Peyer's patch (tissue), 4 donors: Measurements from ENCODE around the gene PXMP2. TPM values are rescaled to one million over a fixed set of nuclear protein-coding genes. Genes with fewer than 3 reads are reported as not detected.
"Not testable (repeated sequence)": the region's sequence is repeated elsewhere in the genome, so short reads cannot be mapped to it uniquely, and the experiment has no call there.

ENCODE experiments used
- DNase-seq, 3 donors: peaks; one replicate each; pipeline ENCODE4 v3.0.0-alpha.2; 2017 to 2019
- H3K27ac ChIP-seq, 4 donors: fragments of 200-600 bp; sonication (generic); one replicate each; pipeline ENCODE4 v1.5.1; 2016 to 2019
- H3K27me3 ChIP-seq, 2 donors: fragments of 200-600 bp; sonication (generic); one replicate each; pipeline ENCODE4 v1.5.1; 2019
- H3K36me3 ChIP-seq, 3 donors: fragments of 200-600 bp; sonication (generic); one replicate each; pipeline ENCODE4 v1.5.1; 2016 to 2019
- H3K4me1 ChIP-seq, 4 donors: fragments of 200-600 bp; sonication (generic); one replicate each; pipeline ENCODE4 v1.5.1; 2016 to 2019
- H3K4me3 ChIP-seq, 4 donors: fragments of 200-600 bp; sonication (generic); 1 replicate in 3 of 4; 2 replicates in 1 of 4; pipeline ENCODE4 v1.5.1; 2016 to 2019; ENCODE audit warnings: mild to moderate bottlenecking in 1 of 4
- H3K9me3 ChIP-seq, 4 donors: fragments of 200-600 bp; sonication (generic); one replicate each; pipeline ENCODE4 v1.5.1; 2016 to 2019; ENCODE audit warnings: mild to moderate bottlenecking in 1 of 4
- POLR2A ChIP-seq, 2 donors: fragments of 450-650 bp; IDR thresholded peaks; one replicate each; pipeline ENCODE4 v1.5.1; 2017; ENCODE audit warnings: antibody characterized with exemption in 2 of 2, mild to moderate bottlenecking in 2 of 2, moderate library complexity in 2 of 2
- total RNA-seq, 4 donors: library from RNA; depleted of rRNA; stranded (reverse); fragments of >200 nt; gene quantifications; one replicate each; pipeline ENCODE4 v1.1.0, GENCODE V29; 2016
- TF ChIP-seq, protein P1 (sequence below), 6 experiments: fragments of 450-650 bp in 4 of 6; fragments of 200-600 bp in 2 of 6; sonication (generic) in 1 of 6; IDR thresholded peaks; one replicate each; pipeline ENCODE4 v1.5.1; 2017 to 2019; ENCODE audit warnings: antibody characterized with exemption in 6 of 6, mild to moderate bottlenecking in 3 of 6, moderate library complexity in 1 of 6

The PXMP2 gene
- total RNA-seq, 4 donors from 2014 or later = 19.8 to 157 (median 109) TPM

- Histone ChIP-seq H3K27me3 (no peaks in the 10 kb centered on the region), H3K9me3 (no peaks in the 10 kb centered on the region), H3K36me3 (no peaks in the 10 kb centered on the region), H3K27ac (no peak overlapping the region), H3K4me3 (no peak overlapping the region), H3K4me1 (peaks cover 0 to 22% (median 6%) of the 10 kb centered on the region in 4 donors)
- no peak for DNase-seq
- TF ChIP-seq POLR2A (IDR thresholded peaks at IDR 0.05) = no peak
- TF ChIP-seq, protein P1, sequence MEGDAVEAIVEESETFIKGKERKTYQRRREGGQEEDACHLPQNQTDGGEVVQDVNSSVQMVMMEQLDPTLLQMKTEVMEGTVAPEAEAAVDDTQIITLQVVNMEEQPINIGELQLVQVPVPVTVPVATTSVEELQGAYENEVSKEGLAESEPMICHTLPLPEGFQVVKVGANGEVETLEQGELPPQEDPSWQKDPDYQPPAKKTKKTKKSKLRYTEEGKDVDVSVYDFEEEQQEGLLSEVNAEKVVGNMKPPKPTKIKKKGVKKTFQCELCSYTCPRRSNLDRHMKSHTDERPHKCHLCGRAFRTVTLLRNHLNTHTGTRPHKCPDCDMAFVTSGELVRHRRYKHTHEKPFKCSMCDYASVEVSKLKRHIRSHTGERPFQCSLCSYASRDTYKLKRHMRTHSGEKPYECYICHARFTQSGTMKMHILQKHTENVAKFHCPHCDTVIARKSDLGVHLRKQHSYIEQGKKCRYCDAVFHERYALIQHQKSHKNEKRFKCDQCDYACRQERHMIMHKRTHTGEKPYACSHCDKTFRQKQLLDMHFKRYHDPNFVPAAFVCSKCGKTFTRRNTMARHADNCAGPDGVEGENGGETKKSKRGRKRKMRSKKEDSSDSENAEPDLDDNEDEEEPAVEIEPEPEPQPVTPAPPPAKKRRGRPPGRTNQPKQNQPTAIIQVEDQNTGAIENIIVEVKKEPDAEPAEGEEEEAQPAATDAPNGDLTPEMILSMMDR (IDR thresholded peaks at IDR 0.05) = no peak
These were observed 2.0 kb upstream of the PXMP2 start for GRCh38 chr12:132685400-132685799.

GRCh38 chr12:132686825-132687210 is 569 bp upstream of the PXMP2 start:
- Histone ChIP-seq H3K9me3 (no peaks in the 10 kb centered on the region), H3K4me3 (peak overlapping the region; percentile 86 to 99 (median 96)), H3K36me3 (peaks cover 0 to 13% (median 0%) of the 10 kb centered on the region in 3 donors), H3K27me3 (no peaks in the 10 kb centered on the region), H3K4me1 (peaks cover 0 to 22% (median 6%) of the 10 kb centered on the region in 4 donors), H3K27ac (peak overlapping the region; percentile 77 to 93 (median 80))
- TF ChIP-seq, protein P1 (IDR thresholded peaks at IDR 0.05) = no peak
- TF ChIP-seq POLR2A (IDR thresholded peaks at IDR 0.05) = no peak
- no peak for DNase-seq

GRCh38 chr12:132689227-132689626 is 1.8 kb downstream of the PXMP2 start:
- H3K9me3 ChIP-seq = no peaks in the 10 kb centered on the region
- H3K36me3 ChIP-seq = peaks cover 0 to 14% (median 0%) of the 10 kb centered on the region in 3 donors
- H3K27me3 ChIP-seq = no peaks in the 10 kb centered on the region
- peak; percentile 73 to 89 for TF ChIP-seq POLR2A (IDR thresholded peaks at IDR 0.05)
- TF ChIP-seq, protein P1 (IDR thresholded peaks at IDR 0.05) = no peak
- peaks cover 0 to 22% (median 6%) of the 10 kb centered on the region in 4 donors for H3K4me1 ChIP-seq
- peak overlapping the region in 3 of 4 donors; percentile 12 to 54 (median 47) for H3K4me3 ChIP-seq
- peak in 2 of 3 donors; percentile 79 to 82 for DNase-seq
- peak overlapping the region in 2 of 4 donors; percentile 81 to 90 for H3K27ac ChIP-seq

DNA sequence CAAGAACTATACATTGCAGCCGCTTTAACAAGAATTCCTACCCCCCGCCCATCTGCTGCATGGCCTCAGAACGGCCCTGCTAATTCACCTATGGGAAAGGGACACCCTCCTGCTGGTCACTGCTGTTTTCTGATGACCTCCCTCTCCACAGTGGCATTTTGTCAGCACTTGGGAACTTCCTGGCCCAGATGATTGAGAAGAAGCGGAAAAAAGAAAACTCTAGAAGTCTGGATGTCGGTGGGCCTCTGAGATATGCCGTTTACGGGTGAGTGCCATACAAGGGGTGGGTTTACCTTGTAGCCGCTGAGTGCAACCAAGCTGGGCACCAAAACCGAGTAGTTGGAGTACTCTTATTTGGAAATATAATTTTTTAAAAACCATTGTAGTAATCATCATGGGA is 2.7 kb downstream of the PXMP2 start:
- Histone ChIP-seq H3K27me3 (no peaks in the 10 kb centered on the region), H3K4me1 (peaks cover 0 to 21% (median 6%) of the 10 kb centered on the region in 4 donors), H3K36me3 (peaks cover 0 to 15% (median 0%) of the 10 kb centered on the region in 3 donors), H3K27ac (peak overlapping the region in 1 of 4 donors; percentile 90), H3K9me3 (no peaks in the 10 kb centered on the region), H3K4me3 (no peak overlapping the region)
- TF ChIP-seq, protein P1 (IDR thresholded peaks at IDR 0.05) = no peak
- no peak for TF ChIP-seq POLR2A (IDR thresholded peaks at IDR 0.05)
- no peak for DNase-seq

DNA sequence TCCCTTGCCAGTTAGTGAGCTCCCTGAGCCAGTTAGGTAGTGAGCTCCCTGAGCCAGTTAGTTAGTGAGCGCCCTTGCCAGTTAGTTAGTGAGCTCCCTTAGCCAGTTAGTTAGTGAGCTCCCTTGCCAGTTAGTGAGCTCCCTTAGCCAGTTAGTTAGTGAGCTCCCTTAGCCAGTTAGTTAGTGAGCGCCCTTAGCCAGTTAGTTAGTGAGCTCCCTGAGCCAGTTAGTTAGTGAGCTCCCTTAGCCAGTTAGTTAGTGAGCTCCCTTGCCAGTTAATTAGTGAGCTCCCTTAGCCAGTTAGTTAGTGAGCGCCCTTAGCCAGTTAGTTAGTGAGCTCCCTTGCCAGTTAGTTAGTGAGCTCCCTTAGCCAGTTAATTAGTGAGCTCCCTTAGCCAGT is 4.6 kb downstream of the PXMP2 start:
- DNase-seq, H3K4me1 ChIP-seq, H3K27ac ChIP-seq, H3K9me3 ChIP-seq, H3K4me3 ChIP-seq, H3K27me3 ChIP-seq: not testable (repeated sequence)
- H3K36me3 ChIP-seq = peaks cover 0 to 34% (median 0%) of the 10 kb centered on the region in 3 donors

GRCh38 chr12:132694888-132695287 is 7.5 kb downstream of the PXMP2 start:
- H3K36me3 ChIP-seq = peaks cover 0 to 61% (median 0%) of the 10 kb centered on the region in 3 donors
- not testable (repeated sequence) for H3K27ac ChIP-seq

DNA sequence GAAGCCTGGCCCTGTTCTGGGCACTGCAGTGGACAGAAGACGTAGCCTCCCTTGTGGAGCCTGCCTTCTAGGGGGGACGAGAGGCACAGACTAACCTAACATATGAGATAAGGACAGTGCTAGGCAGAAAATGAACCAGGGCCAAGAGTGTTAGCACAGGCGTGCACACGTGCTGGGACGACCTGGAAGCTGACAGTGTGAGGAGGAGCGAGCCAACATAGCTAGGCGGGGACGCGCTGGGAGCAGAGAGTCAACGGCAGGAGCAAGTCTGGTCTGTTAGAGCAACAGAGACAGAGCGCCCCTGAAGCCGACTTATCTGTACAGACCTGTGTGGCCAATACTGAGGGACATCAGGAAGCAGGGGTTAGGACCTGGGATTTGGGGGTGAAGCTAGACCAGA is 8.0 kb downstream of the PXMP2 start:
- H3K4me1 ChIP-seq = no peaks in the 10 kb centered on the region
- TF ChIP-seq, protein P1 (IDR thresholded peaks at IDR 0.05) = no peak
- TF ChIP-seq POLR2A (IDR thresholded peaks at IDR 0.05) = no peak
- H3K27me3 ChIP-seq = no peaks in the 10 kb centered on the region
- no peaks in the 10 kb centered on the region for H3K9me3 ChIP-seq
- H3K36me3 ChIP-seq = peaks cover 0 to 63% (median 0%) of the 10 kb centered on the region in 3 donors
- no peak overlapping the region for H3K4me3 ChIP-seq
- H3K27ac ChIP-seq = no peak overlapping the region
- no peak for DNase-seq

More at GRCh38 chr12:132694888-132695287, 7.5 kb downstream of the PXMP2 start:
- not testable (repeated sequence) for H3K4me3 ChIP-seq, H3K9me3 ChIP-seq, H3K4me1 ChIP-seq, H3K27me3 ChIP-seq, DNase-seq
